HepG2 (cell line): ENCODE results near the gene CFAP46. TPM values are rescaled to one million over a fixed set of nuclear protein-coding genes. Genes with fewer than 3 reads are reported as not detected.

ENCODE experiments used
- ATAC-seq: fragments of 200-7000 bp; cut with Tn5 transposase; 3 replicates; pipeline ENCODE4 v1.9.1; 2020; ENCODE audit warnings: mild to moderate bottlenecking, moderate library complexity
- BruUV-seq: library from RNA; stranded (reverse); fragments of 400-500 nt; replicated peaks from 2 replicates; lab custom pipeline; 2021; lab: Mats Ljungman, UMichigan
- CTCF ChIA-PET: fragments of 300-600 bp; formaldehyde crosslinking; extraction: SDS; loops from one replicate; lab custom pipeline; 2021; ENCODE audit warnings: low total read pairs, inconsistent platforms, low intra/inter-chr PET ratio; lab: Yijun Ruan, JAX
- POLR2A ChIA-PET: fragments of 350-600 bp; sonication (Branson Sonifier 250); formaldehyde crosslinking; loops from one replicate; lab custom pipeline; 2020; ENCODE audit warnings: antibody characterized with exemption, inconsistent platforms; lab: Yijun Ruan, JAX
- DNase-seq: peaks from one replicate; pipeline ENCODE4 v3.0.0-alpha.2; 2015; ENCODE audit warnings: low spot score
- FAIRE-seq: peaks from 3 replicates; lab custom pipeline; 2011; peaks lifted over from hg19 to GRCh38; lab: Jason Lieb, UNC
- H2AFZ ChIP-seq: one replicate; pipeline ENCODE4 v1.6.1; 2011; ENCODE audit warnings: low read length, inconsistent platforms
- H3K27ac ChIP-seq: fragments of 300-600 bp; 3 replicates; pipeline ENCODE4 v1.8.0; 2011; ENCODE audit warnings: mixed run types, mild to moderate bottlenecking, mixed read lengths, low read length, inconsistent platforms; ENCODE audit not compliant: insufficient read depth; ENCODE audit errors: extremely low read length
- H3K27me3 ChIP-seq, 2 experiments: fragments of 200-600 bp in 1 of 2; 2 replicates in 1 of 2; 3 replicates in 1 of 2; pipeline versions ENCODE4 v1.6.0 to v1.8.0; 2011; ENCODE audit warnings: low read length in 2 of 2, mild to moderate bottlenecking in 2 of 2, moderate library complexity in 2 of 2, inconsistent platforms in 1 of 2; ENCODE audit not compliant: insufficient read depth in 2 of 2, control insufficient read depth in 1 of 2
- H3K36me3 ChIP-seq, 2 experiments: fragments of 200-600 bp in 1 of 2; replicated peaks in 1 of 2; 2 replicates in 1 of 2; 3 replicates in 1 of 2; pipeline versions ENCODE4 v1.5.1 to v1.8.0; 2011; ENCODE audit warnings: low read length in 2 of 2, inconsistent platforms in 1 of 2; ENCODE audit not compliant: insufficient read depth in 2 of 2, control insufficient read depth in 1 of 2
- H3K4me1 ChIP-seq: 2 replicates; pipeline ENCODE4 v1.5.1; 2012; ENCODE audit warnings: low read length, inconsistent platforms; ENCODE audit not compliant: insufficient read depth
- H3K4me2 ChIP-seq: 2 replicates; pipeline ENCODE4 v1.6.0; 2011; ENCODE audit warnings: low read depth, low read length, inconsistent platforms
- H3K4me3 ChIP-seq, 3 experiments: fragments of 200-600 bp in 1 of 3; sonication (generic), shearing (Covaris generic) in 1 of 3; replicated peaks in 1 of 3; 2 replicates each; pipeline ENCODE4 v1.5.1; 2011 to 2016; ENCODE audit warnings: low read length in 3 of 3, inconsistent platforms in 2 of 3, low read depth in 2 of 3, mild to moderate bottlenecking in 2 of 3, control low read depth in 1 of 3, mixed read lengths in 1 of 3; ENCODE audit not compliant: insufficient read depth in 1 of 3
- H3K79me2 ChIP-seq: one replicate; pipeline ENCODE4 v1.6.1; 2011; ENCODE audit warnings: low read length, inconsistent platforms; ENCODE audit not compliant: insufficient read depth
- H3K9ac ChIP-seq: 2 replicates; pipeline ENCODE4 v1.6.0; 2011; ENCODE audit warnings: mild to moderate bottlenecking, low read depth, low read length, inconsistent platforms; ENCODE audit not compliant: insufficient read depth
- H3K9me3 ChIP-seq: 2 replicates; pipeline ENCODE4 v1.5.1; 2012; ENCODE audit warnings: mild to moderate bottlenecking, low read length
- H4K20me1 ChIP-seq: 2 replicates; pipeline ENCODE4 v1.6.0; 2011; ENCODE audit warnings: inconsistent platforms, mild to moderate bottlenecking, low read length, moderate library complexity; ENCODE audit not compliant: insufficient read depth
- CEBPZ ChIP-seq: IDR thresholded peaks from 2 replicates; pipeline ENCODE4 v1.6.1; 2012; ENCODE audit warnings: low read length, improper control_type of control experiment
- E2F1 ChIP-seq: sonication (generic); formaldehyde crosslinking; IDR thresholded peaks from 2 replicates; pipeline ENCODE4 v1.5.0; 2020; ENCODE audit warnings: missing genetic modification reagents
- ESRRA ChIP-seq: sonication (generic); formaldehyde crosslinking; IDR thresholded peaks from 2 replicates; pipeline ENCODE4 v1.5.1; 2020; ENCODE audit warnings: mild to moderate bottlenecking, low read depth, missing genetic modification reagents
- HNRNPL ChIP-seq: fragments of 200-400 bp; formaldehyde crosslinking; IDR thresholded peaks from 2 replicates; pipeline ENCODE4 v1.6.1; 2017; ENCODE audit warnings: mild to moderate bottlenecking, low read depth, low read length
- KLF9 ChIP-seq: IDR thresholded peaks from 2 replicates; pipeline ENCODE4 v1.6.1; 2016; ENCODE audit warnings: low read depth
- MIER2 ChIP-seq: IDR thresholded peaks from 2 replicates; pipeline ENCODE4 v1.6.1; 2016; ENCODE audit warnings: missing biosample characterization, missing genetic modification reagents
- NR2F6 ChIP-seq, 2 experiments: IDR thresholded peaks; 2 replicates each; pipeline ENCODE4 v1.6.1; 2016; ENCODE audit warnings: antibody characterized with exemption in 1 of 2, mild to moderate bottlenecking in 1 of 2
- POGZ ChIP-seq: sonication (generic); formaldehyde crosslinking; IDR thresholded peaks from 2 replicates; pipeline ENCODE4 v1.4.0; 2020; ENCODE audit warnings: mild to moderate bottlenecking, missing genetic modification reagents
- RXRA ChIP-seq: sonication (generic); formaldehyde crosslinking; IDR thresholded peaks from 2 replicates; pipeline ENCODE4 v1.5.1; 2020; ENCODE audit warnings: missing genetic modification reagents
- XBP1 ChIP-seq: sonication (generic); formaldehyde crosslinking; IDR thresholded peaks from 2 replicates; pipeline ENCODE4 v1.5.0; 2020; ENCODE audit warnings: missing genetic modification reagents
- ZNF205 ChIP-seq: IDR thresholded peaks from 2 replicates; pipeline ENCODE4 v1.6.1; 2018; ENCODE audit warnings: missing biosample characterization, missing genetic modification reagents
- ZNF343 ChIP-seq: sonication (generic); formaldehyde crosslinking; IDR thresholded peaks from 2 replicates; pipeline ENCODE4 v1.4.0; 2020; ENCODE audit warnings: mild to moderate bottlenecking, missing genetic modification reagents
- ZSCAN9 ChIP-seq: IDR thresholded peaks from 2 replicates; pipeline ENCODE4 v1.6.1; 2016; ENCODE audit warnings: borderline replicate concordance
- WGBS: methylation state at CpG from one replicate; pipeline ENCODE4 v1.1.6; 2017; ENCODE audit warnings: low lambda C conversion rate; 5-methylcytosine and 5-hydroxymethylcytosine counted together
- in situ Hi-C: cut with HindIII; loops from 2 replicates; pipeline ENCODE4 v1.10.0; 2017; ENCODE audit warnings: low pct_unique_long_range_greater_than_20kb; ENCODE audit not compliant: extremely low pct_ligation_motif_present
- intact Hi-C: fragments of 100-400 bp; cut with micrococcal nuclease; formaldehyde crosslinking; loops from one replicate; pipeline ENCODE4 v1.10.0; 2022; ENCODE audit not compliant: unreplicated experiment
- polyA plus RNA-seq, 8 experiments: library from polyadenylated mRNA; depleted of rRNA in 3 of 8; stranded (reverse) in 7 of 8; unstranded in 1 of 8; fragments of >200 nt; fragmentation: Illumina TruSeq in 4 of 8; extraction: Trizol in 4 of 8; gene quantifications; 2 replicates each; pipeline versions ENCODE4 v1.2.1 to v1.2.3, GENCODE V29; 2011 to 2016; ENCODE audit warnings: low read depth in 4 of 8, missing spikeins in 1 of 8, mixed read lengths in 1 of 8; ENCODE audit not compliant: insufficient read depth in 1 of 8
- total RNA-seq, 5 experiments: library from RNA; depleted of rRNA; stranded (reverse); fragments of >200 nt; fragmentation: Illumina TruSeq; extraction: Trizol; gene quantifications; 2 replicates each; pipeline ENCODE4 v1.2.3, GENCODE V29; 2016; ENCODE audit warnings: low read depth in 1 of 5

Gene CFAP46
- total and polyA plus RNA-seq, 2 of the 13 experiments (the other 11 are each of a cell fraction or from before 2014, with no cell fraction given), result 0.24 to 0.84 TPM

- TF ChIP-seq ZNF343, result no peak
- TF ChIP-seq HNRNPL, result peak; percentile 96
- Histone ChIP-seq H4K20me1 (0 out of 2 replicates have a peak, but pooled peaks cover 9% of the 10 kb centered on the region), H3K27ac (no peak overlapping the region), H3K27me3 (peaks cover 12 to 67% of the 10 kb centered on the region in 2 experiments; a peak in 4 of 5 replicates), H2AFZ (no peak overlapping the region), H3K36me3 (no peaks in the 10 kb centered on the region), H3K4me1 (no peaks in the 10 kb centered on the region), H3K4me3 (no peak overlapping the region), H3K79me2 (no peaks in the 10 kb centered on the region), H3K4me2 (no peak overlapping the region), H3K9ac (no peak overlapping the region), H3K9me3 (no peaks in the 10 kb centered on the region)
- WGBS, result 56% methylated on average over 13 of the region's 41 CpGs
- in situ Hi-C loops (no loop called here), intact Hi-C loops (no loop called here)
- ChIA-PET POLR2A (no interaction called here), CTCF (no interaction called here)
- no peak for FAIRE-seq
- no peak for DNase-seq
- BruUV-seq, result no TSS peak
- no peak for ATAC-seq
These were observed 38.2 kb upstream of the CFAP46 start for GRCh38 chr10:132980426-132981172.

- H3K27me3 ChIP-seq, result peaks cover 17 to 71% of the 10 kb centered on the region in 2 experiments; a peak in 4 of 5 replicates
- H3K4me3 ChIP-seq, result no peak overlapping the region
- H3K4me1 ChIP-seq, result no peaks in the 10 kb centered on the region
- no peak for FAIRE-seq
- WGBS, result 7% methylated on average over 21 of the region's 24 CpGs
- no peak for DNase-seq
- intact Hi-C loops (no loop called here), in situ Hi-C loops (no loop called here)
- H3K4me2 ChIP-seq, result no peak overlapping the region
- no peaks in the 10 kb centered on the region for H3K36me3 ChIP-seq
- no peak for ATAC-seq
- no peak overlapping the region for H2AFZ ChIP-seq
- no peak overlapping the region for H3K9ac ChIP-seq
- ChIA-PET POLR2A (no interaction called here), CTCF (no interaction called here)
- no peaks in the 10 kb centered on the region for H3K9me3 ChIP-seq
- BruUV-seq, result no TSS peak
- H3K27ac ChIP-seq, result no peak overlapping the region
- 0 out of 2 replicates have a peak, but pooled peaks cover 8% of the 10 kb centered on the region for H4K20me1 ChIP-seq
- no peaks in the 10 kb centered on the region for H3K79me2 ChIP-seq
- TF ChIP-seq MIER2 (no peak), XBP1 (CRISPR knock-in tag) (no peak), POGZ (CRISPR knock-in tag) (no peak), E2F1 (no peak), ESRRA (CRISPR knock-in tag) (no peak), RXRA (CRISPR knock-in tag) (no peak), ZNF205 (CRISPR knock-in tag) (no peak), ZSCAN9 (CRISPR knock-in tag) (no peak), KLF9 (CRISPR knock-in tag) (no peak), CEBPZ (no peak), NR2F6 (IDR thresholded peaks at IDR 0.05) (no peak), NR2F6 (CRISPR knock-in tag; IDR thresholded peaks at IDR 0.05) (no peak)
These were observed 37.4 kb upstream of the CFAP46 start for GRCh38 chr10:132979491-132980425.
